Naive thymus-derived CD4-positive, alpha-beta T cell (primary cell): ENCODE measurements around the gene HIGD2A. TPM values are rescaled to one million over a fixed set of nuclear protein-coding genes. Genes with fewer than 3 reads are reported as not detected.

Source experiments
- ATAC-seq: fragments of 150-1000 bp; cut with Tn5 transposase; 2 replicates; pipeline ENCODE4 v1.10.0; 2021; ENCODE audit warnings: mild to moderate bottlenecking, moderate library complexity
- CTCF ChIA-PET: fragments of 350-600 bp; sonication (Branson Sonifier 250); formaldehyde crosslinking; loops from one replicate; lab custom pipeline; 2021; ENCODE audit warnings: antibody characterized with exemption; lab: Charles Lee
- POLR2A ChIA-PET: fragments of 350-600 bp; sonication (Branson Sonifier 250); formaldehyde crosslinking; loops from one replicate; lab custom pipeline; 2021; ENCODE audit warnings: antibody characterized with exemption, inconsistent platforms; lab: Charles Lee
- DNase-seq, 9 donors: peaks; one replicate each; pipeline versions ENCODE4 v3.0.0 to v3.0.0-alpha.2; 2020 to 2022; ENCODE audit warnings: mixed read lengths in 1 of 9
- H3K27ac ChIP-seq: one replicate; pipeline ENCODE4 v1.7.0; 2013; ENCODE audit warnings: mild to moderate bottlenecking, low read depth, low read length, moderate library complexity
- H3K27me3 ChIP-seq, 2 donors: one replicate each; pipeline ENCODE4 v1.7.0; 2013; ENCODE audit warnings: low read length in 2 of 2, mild to moderate bottlenecking in 2 of 2, moderate library complexity in 2 of 2; ENCODE audit not compliant: control insufficient read depth in 2 of 2, insufficient read depth in 2 of 2
- H3K36me3 ChIP-seq, 3 experiments: 1 replicate in 2 of 3; 2 replicates in 1 of 3; pipeline ENCODE4 v1.7.0; 2013; ENCODE audit warnings: low read length in 3 of 3, mild to moderate bottlenecking in 3 of 3, moderate library complexity in 1 of 3; ENCODE audit not compliant: insufficient read depth in 3 of 3, control insufficient read depth in 2 of 3
- H3K4me1 ChIP-seq, 2 donors: one replicate each; pipeline ENCODE4 v1.7.0; 2013; ENCODE audit warnings: low read length in 2 of 2, mild to moderate bottlenecking in 2 of 2, moderate library complexity in 1 of 2; ENCODE audit not compliant: control insufficient read depth in 2 of 2, insufficient read depth in 2 of 2
- H3K4me3 ChIP-seq: 2 replicates; pipeline ENCODE4 v1.7.0; 2013; ENCODE audit warnings: mild to moderate bottlenecking, low read length
- H3K9me3 ChIP-seq, 3 experiments: 1 replicate in 2 of 3; 2 replicates in 1 of 3; pipeline ENCODE4 v1.7.0; 2013; ENCODE audit warnings: low read length in 3 of 3; ENCODE audit not compliant: control insufficient read depth in 2 of 3
- H3K27ac Mint-ChIP-seq, 9 donors: one replicate each; pipeline ENCODE4 v1.8.0; 2020 to 2022; ENCODE audit warnings: mixed read lengths in 9 of 9, mild to moderate bottlenecking in 8 of 9, moderate library complexity in 5 of 9, inconsistent platforms in 2 of 9
- H3K27me3 Mint-ChIP-seq, 5 donors: one replicate each; pipeline ENCODE4 v1.8.0; 2021 to 2022; ENCODE audit warnings: mixed read lengths in 5 of 5, mild to moderate bottlenecking in 1 of 5
- H3K36me3 Mint-ChIP-seq, 5 donors: one replicate each; pipeline ENCODE4 v1.8.0; 2020 to 2022; ENCODE audit warnings: mixed read lengths in 5 of 5, mild to moderate bottlenecking in 3 of 5, inconsistent platforms in 1 of 5
- H3K4me1 Mint-ChIP-seq, 7 donors: one replicate each; pipeline ENCODE4 v1.8.0; 2020 to 2022; ENCODE audit warnings: mixed read lengths in 7 of 7, mild to moderate bottlenecking in 3 of 7, inconsistent platforms in 1 of 7
- H3K4me3 Mint-ChIP-seq, 10 donors: one replicate each; pipeline ENCODE4 v1.8.0; 2020 to 2022; ENCODE audit warnings: mild to moderate bottlenecking in 10 of 10, mixed read lengths in 10 of 10, moderate library complexity in 6 of 10, inconsistent platforms in 2 of 10
- H3K9me3 Mint-ChIP-seq, 11 donors: one replicate each; pipeline ENCODE4 v1.8.0; 2020 to 2022; ENCODE audit warnings: mixed read lengths in 11 of 11, mild to moderate bottlenecking in 4 of 11, inconsistent platforms in 1 of 11, moderate library complexity in 1 of 11
- intact Hi-C, 2 donors: fragments of 100-400 bp; cut with micrococcal nuclease; formaldehyde crosslinking; loops; one replicate each; pipeline ENCODE4 v1.15.1; 2023
- microRNA-seq: library from miRNA; unstranded; fragments of <30 nt; microRNA quantifications from one replicate; pipeline ENCODE4 v1.2.0, GENCODE V29; 2022; ENCODE audit warnings: borderline microRNAs expressed
- polyA plus RNA-seq, 2 donors: library from polyadenylated mRNA; unstranded; fragments of 300-500 nt; fragmentation: Illumina TruSeq; gene quantifications; one replicate each; pipeline ENCODE4 v1.2.3, GENCODE V29; 2021
- total RNA-seq, 6 experiments: library from RNA in 5 of 6; stranded (reverse) in 5 of 6; gene quantifications; 1 replicate in 5 of 6; 2 replicates in 1 of 6; pipeline ENCODE4 v1.2.3 and lab custom pipeline; 2021 to 2026

The HIGD2A gene
- total and polyA plus RNA-seq, 7 experiments from 2014 or later: 86.8 to 282 (median 114) TPM

DNA sequence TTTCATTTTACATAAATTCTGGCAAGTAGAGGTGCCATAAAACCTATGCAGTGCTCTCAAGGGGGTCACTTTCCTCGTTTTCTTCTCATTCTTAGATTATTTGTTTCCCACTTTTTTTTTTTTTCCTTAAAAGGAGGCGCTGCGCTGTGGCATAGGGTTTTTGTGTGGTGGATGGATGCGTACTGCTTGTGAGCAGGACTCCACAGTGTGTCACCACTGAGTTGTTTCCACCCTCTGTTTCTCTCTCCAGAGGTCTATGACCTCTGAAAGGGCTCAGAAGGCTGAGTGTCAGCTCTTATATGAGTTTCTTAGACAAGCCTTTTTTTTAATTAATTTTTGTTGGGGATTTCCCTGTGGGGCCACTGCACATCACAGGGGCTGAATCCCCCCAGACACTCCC, 41.4 kb downstream of the HIGD2A start:
- Histone ChIP-seq H3K9me3 (no peaks in the 10 kb centered on the region), H3K4me3 (no peak overlapping the region), H3K27me3 (no peaks in the 10 kb centered on the region), H3K27ac (no peak overlapping the region), H3K36me3 (no peaks in the 10 kb centered on the region), H3K4me1 (no peaks in the 10 kb centered on the region)
- ChIA-PET POLR2A (no interaction called here), CTCF (interaction anchor here (1.8 kb wide), 1 partner anchor 18 kb away, joined by 4 read pairs; no protein-coding TSS in a partner anchor)
- peaks cover 0 to 14% (median 2%) of the 10 kb centered on the region in 11 donors for H3K9me3 Mint-ChIP-seq
- no peak overlapping the region for H3K27ac Mint-ChIP-seq
- DNase-seq (no peak), ATAC-seq (no peak)
- H3K4me3 Mint-ChIP-seq: no peak overlapping the region
- H3K36me3 Mint-ChIP-seq: peaks cover 0 to 3% (median 0%) of the 10 kb centered on the region in 5 donors
- intact Hi-C loops: no loop called here
- H3K27me3 Mint-ChIP-seq: peaks cover 0 to 15% (median 6%) of the 10 kb centered on the region in 5 donors
- H3K4me1 Mint-ChIP-seq: peaks cover 0 to 10% (median 6%) of the 10 kb centered on the region in 7 donors

DNA sequence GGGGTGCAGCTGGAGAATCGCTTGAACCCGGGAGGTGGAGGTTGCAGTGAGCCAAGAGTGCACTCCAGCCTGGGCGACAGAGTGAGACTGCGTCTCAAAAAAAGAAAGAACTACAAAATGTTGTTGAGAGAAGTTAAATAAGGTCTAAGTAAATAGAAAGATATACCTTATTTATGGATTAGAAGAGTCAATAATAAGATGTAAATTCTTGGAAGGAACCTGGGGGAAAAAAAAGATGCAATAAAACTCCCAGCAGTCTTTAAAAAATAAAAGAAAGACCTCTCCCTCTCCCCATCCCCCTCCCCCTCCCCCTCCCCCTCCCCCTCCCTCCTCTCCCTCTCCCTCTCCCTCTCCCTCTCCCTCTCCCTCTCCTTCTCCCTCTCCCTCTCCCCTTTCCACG, 44.2 kb downstream of the HIGD2A start:
- Histone ChIP-seq H3K4me1 (peaks cover 0 to 5% of the 10 kb centered on the region in 2 donors), H3K4me3 (no peak overlapping the region), H3K9me3 (no peaks in the 10 kb centered on the region), H3K27me3 (no peaks in the 10 kb centered on the region), H3K27ac (no peak overlapping the region), H3K36me3 (no peaks in the 10 kb centered on the region)
- POLR2A ChIA-PET: no interaction called here
- no peak for DNase-seq
- Mint-ChIP-seq H3K27me3 (peaks cover 0 to 12% (median 6%) of the 10 kb centered on the region in 5 donors), H3K4me3 (no peak overlapping the region), H3K36me3 (peaks cover 0 to 5% (median 0%) of the 10 kb centered on the region in 5 donors), H3K9me3 (peaks cover 0 to 8% (median 0%) of the 10 kb centered on the region in 11 donors), H3K4me1 (peaks cover 7 to 18% (median 15%) of the 10 kb centered on the region in 7 donors), H3K27ac (no peak overlapping the region)
- CTCF ChIA-PET: no interaction called here
- intact Hi-C loops: no loop called here
- ATAC-seq: no peak

DNA sequence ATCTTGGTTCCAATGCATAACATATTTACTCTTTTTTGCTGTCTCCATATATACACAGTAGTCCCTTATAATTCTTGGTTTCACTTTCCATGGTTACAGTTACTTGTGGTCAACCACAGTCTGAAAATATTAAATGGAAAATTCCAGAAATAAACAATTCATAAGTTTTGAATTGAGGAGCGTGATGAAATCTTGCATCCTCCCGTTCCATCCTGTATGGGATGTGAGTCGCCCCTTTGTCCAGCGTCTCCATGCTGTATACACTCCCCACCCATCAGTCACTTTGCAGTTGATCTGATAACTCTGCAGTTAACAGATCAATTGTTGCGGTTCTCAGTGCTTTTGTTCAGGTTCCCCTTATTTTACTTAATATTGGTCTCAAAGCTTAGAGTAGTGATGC, 48.1 kb downstream of the HIGD2A start:
- peaks cover 0 to 8% (median 0%) of the 10 kb centered on the region in 11 donors for H3K9me3 Mint-ChIP-seq
- Histone ChIP-seq H3K36me3 (no peaks in the 10 kb centered on the region), H3K4me1 (peaks cover 0 to 5% of the 10 kb centered on the region in 2 donors), H3K4me3 (peak overlapping the region; percentile 30), H3K9me3 (no peaks in the 10 kb centered on the region), H3K27me3 (no peaks in the 10 kb centered on the region), H3K27ac (no peak overlapping the region)
- peak; percentile 53 for ATAC-seq
- H3K27ac Mint-ChIP-seq: peak overlapping the region in 3 of 9 donors; percentile 15 to 71 (median 28)
- peaks cover 7 to 13% (median 9%) of the 10 kb centered on the region in 7 donors for H3K4me1 Mint-ChIP-seq
- H3K27me3 Mint-ChIP-seq: peaks cover 0 to 15% (median 6%) of the 10 kb centered on the region in 5 donors
- CTCF ChIA-PET: no interaction called here
- intact Hi-C loops: loop anchor here in 1 of 2 donors (1.0 kb wide), 1 partner anchor 11 kb away; no protein-coding TSS in a partner anchor
- DNase-seq: no peak
- H3K4me3 Mint-ChIP-seq: peak overlapping the region in 9 of 10 donors; percentile 50 to 80 (median 73)
- peaks cover 0 to 5% (median 0%) of the 10 kb centered on the region in 5 donors for H3K36me3 Mint-ChIP-seq
- POLR2A ChIA-PET: no interaction called here

DNA sequence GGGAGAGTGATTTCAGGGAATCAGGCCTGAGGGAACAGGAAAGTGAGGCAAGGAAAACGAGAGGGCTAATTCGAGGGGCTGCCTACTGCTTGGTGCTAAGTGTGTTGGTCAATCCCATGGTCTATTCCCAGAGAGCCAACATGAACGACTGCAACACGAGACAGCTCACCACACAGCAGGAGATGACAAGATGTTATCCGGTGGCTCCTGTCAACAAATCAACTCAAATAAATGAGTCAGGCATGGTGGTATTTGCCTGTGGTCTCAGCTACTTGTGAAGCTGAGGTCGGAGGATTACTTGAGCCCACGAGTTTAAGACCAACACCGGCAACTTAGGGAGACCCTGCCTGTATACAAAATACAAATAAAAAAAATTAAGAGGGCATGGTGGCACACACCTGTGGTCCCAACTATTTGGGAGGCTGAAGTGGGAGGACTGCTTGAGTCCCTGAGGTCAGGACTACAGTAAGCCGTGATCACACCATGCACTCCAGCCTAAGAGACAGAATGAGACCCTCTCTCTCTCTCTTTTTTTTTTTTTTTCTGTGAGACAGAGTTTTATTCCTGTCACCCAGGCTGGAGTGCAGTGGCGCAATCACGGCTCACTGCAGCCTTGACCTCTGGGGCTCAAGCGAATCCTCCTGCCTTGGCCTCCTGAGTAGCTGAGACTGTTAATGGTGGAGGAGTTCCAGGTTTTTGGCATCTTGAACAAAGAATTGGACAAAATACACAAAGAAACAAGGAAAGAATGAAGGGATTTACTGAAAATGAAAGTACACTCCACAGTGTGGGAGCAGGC, 50.6 kb downstream of the HIGD2A start:
- intact Hi-C loops: no loop called here
- no peak overlapping the region for H3K4me3 ChIP-seq
- peaks cover 7 to 13% (median 9%) of the 10 kb centered on the region in 7 donors for H3K4me1 Mint-ChIP-seq
- peaks cover 0 to 12% (median 0%) of the 10 kb centered on the region in 5 donors for H3K27me3 Mint-ChIP-seq
- ATAC-seq: no peak
- no peak for DNase-seq
- ChIA-PET POLR2A (interaction anchor here (0.9 kb wide), 1 partner anchor 9 kb away, joined by 3 read pairs; the partner anchor contains the start of gene FAF2), CTCF (interaction anchor here (0.7 kb wide), 1 partner anchor 92 kb away, joined by 7 read pairs; no protein-coding TSS in a partner anchor)
- H3K4me3 Mint-ChIP-seq: no peak overlapping the region
- peaks cover 0 to 3% (median 0%) of the 10 kb centered on the region in 5 donors for H3K36me3 Mint-ChIP-seq
- no peak overlapping the region for H3K27ac ChIP-seq
- H3K27ac Mint-ChIP-seq: no peak overlapping the region
- H3K36me3 ChIP-seq: no peaks in the 10 kb centered on the region
- H3K4me1 ChIP-seq: peaks cover 0 to 5% of the 10 kb centered on the region in 2 donors
- H3K27me3 ChIP-seq: no peaks in the 10 kb centered on the region
- peaks cover 0 to 2% (median 0%) of the 10 kb centered on the region in 11 donors for H3K9me3 Mint-ChIP-seq
- no peaks in the 10 kb centered on the region for H3K9me3 ChIP-seq

Small RNA genes lying within 50 kb of the gene (microRNA-seq; reads per million reads assigned to microRNA genes)
- 7.3 reads per million, percentile 11 among the genes with 10 or more reads in this experiment for gene MIR1271

Other genes with a start within 250 kb of the HIGD2A start
- gene SIMC1, start 150.3 kb upstream of the HIGD2A start, total RNA-seq: 10 to 100 TPM; 20.1 to 32.1 (median 25.9) TPM
- 10 to 100 TPM in 1 of 2 donors, 1 to 10 TPM in 1; 7.9 to 15.1 TPM for gene SIMC1, start 150.3 kb upstream of the HIGD2A start, polyA plus RNA-seq
- 10 to 100 TPM; 59.4 to 76.6 (median 65.9) TPM for gene KIAA1191, start 27.0 kb upstream of the HIGD2A start, total RNA-seq
- gene KIAA1191, start 27.0 kb upstream of the HIGD2A start, polyA plus RNA-seq: 10 to 100 TPM; 43.1 to 53.3 TPM
- gene ARL10, start 23.3 kb upstream of the HIGD2A start, total RNA-seq: 10 to 100 TPM in 3 of 5 experiments, 1 to 10 TPM in 2; 8.7 to 15.9 (median 12.4) TPM
- 1 to 10 TPM; 1.0 to 2.2 TPM for gene ARL10, start 23.3 kb upstream of the HIGD2A start, polyA plus RNA-seq
- gene NOP16, start 153 bp upstream of the HIGD2A start, total RNA-seq: 10 to 100 TPM; 12.8 to 35.3 (median 22.2) TPM
- 10 to 100 TPM; 26.9 to 42.2 TPM for gene NOP16, start 153 bp upstream of the HIGD2A start, polyA plus RNA-seq
- gene CLTB, start 27.8 kb downstream of the HIGD2A start, total RNA-seq: 10 to 100 TPM; 30.6 to 67.2 (median 63.8) TPM
- gene CLTB, start 27.8 kb downstream of the HIGD2A start, polyA plus RNA-seq: 10 to 100 TPM; 73.6 to 90.9 TPM
- gene FAF2, start 59.6 kb downstream of the HIGD2A start, total RNA-seq: 10 to 100 TPM; 28.0 to 43.2 (median 31.2) TPM
- 10 to 100 TPM; 11.8 to 15.3 TPM for gene FAF2, start 59.6 kb downstream of the HIGD2A start, polyA plus RNA-seq
- 100 to 1,000 TPM; 145 to 305 (median 280) TPM for gene RNF44, start 148.7 kb downstream of the HIGD2A start, total RNA-seq
- gene RNF44, start 148.7 kb downstream of the HIGD2A start, polyA plus RNA-seq: 1 to 10 TPM; 3.3 to 5.0 TPM
- gene CDHR2, start 160.6 kb downstream of the HIGD2A start, total RNA-seq: 1 to 10 TPM; 1.0 to 3.3 (median 2.5) TPM
- not detected for gene CDHR2, start 160.6 kb downstream of the HIGD2A start, polyA plus RNA-seq
- gene GPRIN1, start 221.4 kb downstream of the HIGD2A start, total RNA-seq: 1 to 10 TPM in 1 of 5 experiments, under 1 TPM in 3, not detected in 1; 0.08 to 2.3 (median 0.32) TPM
- not detected for gene GPRIN1, start 221.4 kb downstream of the HIGD2A start, polyA plus RNA-seq
- not detected for gene SNCB, start 241.8 kb downstream of the HIGD2A start, total RNA-seq
- not detected for gene SNCB, start 241.8 kb downstream of the HIGD2A start, polyA plus RNA-seq
- gene EIF4E1B, start 241.9 kb downstream of the HIGD2A start, total RNA-seq: not detected
- gene EIF4E1B, start 241.9 kb downstream of the HIGD2A start, polyA plus RNA-seq: not detected